Subcutaneous adipose tissue (tissue), 4 donors: Measurements from ENCODE around the gene IGSF8. TPM values are rescaled to one million over a fixed set of nuclear protein-coding genes. Genes with fewer than 3 reads are reported as not detected.

ENCODE experiments used
- CTCF ChIP-seq: fragments of 450-650 bp; IDR thresholded peaks from one replicate; pipeline ENCODE4 v1.5.1; 2016; ENCODE audit warnings: low read depth, mild to moderate bottlenecking, control low read depth, antibody characterized with exemption, moderate library complexity
- total RNA-seq, 4 donors: library from RNA; depleted of rRNA; stranded (reverse); fragments of >200 nt; gene quantifications; one replicate each; pipeline ENCODE4 v1.1.0, GENCODE V29; 2016

Gene IGSF8
- total RNA-seq, 4 donors from 2014 or later = 6.4 to 28.8 (median 18.7) TPM

GRCh38 chr1:160137216-160137862 is 38.9 kb upstream of the IGSF8 start:
- TF ChIP-seq CTCF = no peak

GRCh38 chr1:160136926-160137200 is 38.4 kb upstream of the IGSF8 start:
- no peak for TF ChIP-seq CTCF

GRCh38 chr1:160136121-160136925 is 37.9 kb upstream of the IGSF8 start:
- no peak for TF ChIP-seq CTCF

- no peak for TF ChIP-seq CTCF
These were observed 36.6 kb upstream of the IGSF8 start for GRCh38 chr1:160134791-160135572.

- TF ChIP-seq CTCF = no peak
These were observed 35.8 kb upstream of the IGSF8 start for GRCh38 chr1:160133990-160134770.

GRCh38 chr1:160131803-160132565 is 33.6 kb upstream of the IGSF8 start:
- no peak for TF ChIP-seq CTCF
